ENCODE measurements around the gene C16orf87. TPM values are rescaled to one million over a fixed set of nuclear protein-coding genes. Genes with fewer than 3 reads are reported as not detected.
A peak's percentile ranks its signal among the peaks of the same experiment; 100 is the strongest.
"Not testable (repeated sequence)": the region's sequence is repeated elsewhere in the genome, so short reads cannot be mapped to it uniquely, and the experiment has no call there.

Gene C16orf87
- 20.0 TPM for polyA plus RNA-seq (2012; ENCODE audit: insufficient read depth, insufficient read length)

GRCh38 chr16:46830902-46831647, at the start of gene C16orf87:
C16orf87 (minus strand) TSS chr16:46831180; CDS start chr16:46831149, 31 bp downstream.
- H3K4me3 ChIP-seq (ENCODE audit: low read length): peak within 1 kb of the TSS; percentile 71
- DNase-seq (ENCODE audit: low read depth, low spot score): peak; percentile 86

- no peak for DNase-seq (ENCODE audit: low read depth, low spot score)
These were observed 44.3 kb upstream of the C16orf87 start for GRCh38 chr16:46875243-46875642.

GRCh38 chr16:46873201-46873600, 42.2 kb upstream of the C16orf87 start:
- no peak overlapping the region for H3K4me3 ChIP-seq (ENCODE audit: low read length)
- no peak for DNase-seq (ENCODE audit: low read depth, low spot score)

More at GRCh38 chr16:46875243-46875642, 44.3 kb upstream of the C16orf87 start:
- no peak overlapping the region for H3K4me3 ChIP-seq (ENCODE audit: low read length)

GRCh38 chr16:46871597-46871996, 40.6 kb upstream of the C16orf87 start:
- no peak for DNase-seq (ENCODE audit: low read depth, low spot score)
- H3K4me3 ChIP-seq (ENCODE audit: low read length): no peak overlapping the region

GRCh38 chr16:46868891-46869290, 37.9 kb upstream of the C16orf87 start:
- not testable (repeated sequence) for H3K4me3 ChIP-seq (ENCODE audit: low read length); DNase-seq (ENCODE audit: low read depth, low spot score)

GRCh38 chr16:46867486-46867885, 36.5 kb upstream of the C16orf87 start:
- H3K4me3 ChIP-seq (ENCODE audit: low read length); DNase-seq (ENCODE audit: low read depth, low spot score): not testable (repeated sequence)

GRCh38 chr16:46866286-46866685, 35.3 kb upstream of the C16orf87 start:
- H3K4me3 ChIP-seq (ENCODE audit: low read length): no peak overlapping the region
- DNase-seq (ENCODE audit: low read depth, low spot score): no peak

GRCh38 chr16:46862555-46863447, 31.8 kb upstream of the C16orf87 start:
- no peak overlapping the region for H3K4me3 ChIP-seq (ENCODE audit: low read length)
- no peak for DNase-seq (ENCODE audit: low read depth, low spot score)

- H3K4me3 ChIP-seq (ENCODE audit: low read length): no peak overlapping the region
- no peak for DNase-seq (ENCODE audit: low read depth, low spot score)
These were observed 28.8 kb upstream of the C16orf87 start for GRCh38 chr16:46859719-46860152.

- no peak overlapping the region for H3K4me3 ChIP-seq (ENCODE audit: low read length)
- DNase-seq (ENCODE audit: low read depth, low spot score): no peak
These were observed 27.2 kb upstream of the C16orf87 start for GRCh38 chr16:46858151-46858550.

- peak; percentile 24 for DNase-seq (ENCODE audit: low read depth, low spot score)
- H3K4me3 ChIP-seq (ENCODE audit: low read length): no peak overlapping the region
These were observed 26.5 kb upstream of the C16orf87 start for GRCh38 chr16:46857368-46857945.

- DNase-seq (ENCODE audit: low read depth, low spot score): no peak
- H3K4me3 ChIP-seq (ENCODE audit: low read length): no peak overlapping the region
These were observed 24.4 kb upstream of the C16orf87 start for GRCh38 chr16:46855389-46855788.

GRCh38 chr16:46854846-46855245, 23.9 kb upstream of the C16orf87 start:
- no peak for DNase-seq (ENCODE audit: low read depth, low spot score)
- no peak overlapping the region for H3K4me3 ChIP-seq (ENCODE audit: low read length)

- no peak for DNase-seq (ENCODE audit: low read depth, low spot score)
- no peak overlapping the region for H3K4me3 ChIP-seq (ENCODE audit: low read length)
These were observed 22.9 kb upstream of the C16orf87 start for GRCh38 chr16:46853713-46854443.

- DNase-seq (ENCODE audit: low read depth, low spot score): no peak
- H3K4me3 ChIP-seq (ENCODE audit: low read length): no peak overlapping the region
These were observed 21.1 kb upstream of the C16orf87 start for GRCh38 chr16:46852130-46852529.

- no peak overlapping the region for H3K4me3 ChIP-seq (ENCODE audit: low read length)
- no peak for DNase-seq (ENCODE audit: low read depth, low spot score)
These were observed 19.9 kb upstream of the C16orf87 start for GRCh38 chr16:46850619-46851555.

GRCh38 chr16:46848768-46849764, 18.1 kb upstream of the C16orf87 start:
- no peak for DNase-seq (ENCODE audit: low read depth, low spot score)
- H3K4me3 ChIP-seq (ENCODE audit: low read length): no peak overlapping the region
